NAMALWA (cell line): ENCODE measurements around the gene MPP7.

Source experiments
- DNase-seq: peaks from one replicate; pipeline ENCODE4 v3.0.0-alpha.2; 2015; ENCODE audit warnings: low spot score

The MPP7 gene

DNA sequence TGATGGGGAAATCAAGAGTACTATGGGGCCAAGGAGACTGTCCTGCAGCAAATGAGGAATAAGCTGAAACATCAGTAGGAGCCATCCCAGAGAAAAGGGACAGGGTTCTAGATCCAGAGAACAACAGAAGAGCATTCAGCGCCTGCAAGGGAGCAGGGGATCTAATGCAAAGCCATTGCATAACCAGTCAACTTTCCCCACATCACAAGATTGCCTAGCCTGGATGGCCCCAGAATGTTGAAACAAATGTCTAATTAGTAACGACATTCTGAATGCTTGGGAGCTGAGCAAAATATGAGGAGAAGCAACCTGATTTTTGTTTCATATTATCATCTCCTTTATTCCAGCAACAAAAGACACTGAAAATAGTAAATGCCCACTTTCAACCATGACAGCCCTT lies 2.7 kb upstream of the MPP7 start:
- DNase-seq = no peak

GRCh38 chr10:28304032-28304571 lies 1.2 kb upstream of the MPP7 start:
- DNase-seq = no peak

- DNase-seq = no peak
Observed at GRCh38 chr10:28302012-28302637, 739 bp downstream of the MPP7 start.

DNA sequence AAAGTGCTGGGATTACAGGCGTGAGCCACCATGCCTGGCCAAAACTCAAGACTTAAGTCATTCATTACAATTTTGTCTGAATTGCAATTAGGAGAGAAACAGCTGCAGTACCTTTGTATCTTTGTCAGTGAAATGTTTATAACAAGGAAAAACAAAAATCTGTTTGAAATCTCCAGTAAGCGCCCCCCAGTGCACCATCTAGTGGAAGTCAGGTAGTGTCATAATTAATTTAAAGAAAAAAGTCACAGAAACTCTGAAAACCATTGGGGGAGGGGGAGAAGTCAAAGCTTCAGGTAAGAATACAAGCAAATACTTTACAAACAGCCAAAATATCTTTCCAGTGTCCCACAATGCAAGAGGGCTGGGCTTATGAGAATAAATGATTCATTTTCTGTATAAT lies 2.8 kb downstream of the MPP7 start:
- peak; percentile 33 for DNase-seq

DNA sequence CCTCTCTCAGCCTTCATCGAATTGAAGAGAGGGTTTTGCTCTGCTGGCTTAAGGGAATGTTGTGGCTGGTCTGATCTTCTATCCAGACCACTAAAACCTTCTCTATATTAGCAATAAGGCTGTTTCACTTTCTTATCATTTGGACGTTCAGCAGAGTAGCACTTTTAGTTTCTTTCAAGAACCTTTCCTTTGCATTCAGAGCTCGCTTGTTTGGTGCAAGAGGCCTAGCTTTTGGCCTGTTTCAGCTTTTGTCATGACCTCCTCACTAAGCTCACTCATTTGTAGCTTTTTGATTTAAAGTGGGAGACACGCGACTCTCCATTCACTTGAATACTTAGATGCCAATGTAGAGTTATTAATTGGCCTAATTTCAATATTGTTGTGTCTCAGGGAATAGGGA lies 3.9 kb downstream of the MPP7 start:
- DNase-seq = no peak

DNA sequence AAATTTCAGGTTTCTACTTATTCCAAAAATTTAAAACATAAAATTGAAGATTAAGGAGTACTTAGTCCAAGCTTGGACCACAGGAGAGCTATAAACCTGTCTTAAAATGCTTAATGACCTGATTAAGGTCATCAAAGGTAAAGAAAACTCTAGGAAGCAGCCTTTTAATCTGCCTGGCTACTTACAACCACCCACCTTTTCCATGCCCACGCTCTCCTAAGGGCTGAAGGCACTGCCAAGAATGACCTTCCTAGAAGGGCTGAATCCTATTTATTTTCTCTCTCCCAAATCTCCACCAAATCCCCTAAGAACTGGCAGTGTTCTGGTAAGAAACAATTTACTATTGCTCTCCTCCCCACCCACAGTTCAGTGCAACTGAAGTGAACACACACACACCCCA lies 6.8 kb downstream of the MPP7 start:
- DNase-seq = no peak

GRCh38 chr10:28295336-28295735 lies 7.5 kb downstream of the MPP7 start:
- no peak for DNase-seq

DNA sequence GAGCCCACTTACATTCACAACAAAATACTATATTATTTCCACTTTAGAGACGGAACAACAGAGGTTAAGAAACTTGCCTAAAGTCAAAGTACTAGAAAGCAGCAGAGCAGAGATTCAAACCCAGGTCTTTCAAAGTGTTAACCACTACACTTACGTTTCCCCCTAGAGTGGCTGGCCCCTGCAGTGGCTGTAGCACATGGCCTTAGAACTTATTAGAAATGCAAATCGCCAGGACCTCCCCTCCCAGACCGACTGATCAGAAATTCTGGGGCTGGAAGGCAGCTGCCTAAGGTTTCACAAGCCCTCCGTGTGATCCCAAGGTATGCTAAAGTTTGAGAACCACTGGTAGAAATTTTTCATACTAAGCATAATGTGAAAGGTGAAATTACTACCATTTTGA lies 8.1 kb downstream of the MPP7 start:
- DNase-seq = no peak

DNA sequence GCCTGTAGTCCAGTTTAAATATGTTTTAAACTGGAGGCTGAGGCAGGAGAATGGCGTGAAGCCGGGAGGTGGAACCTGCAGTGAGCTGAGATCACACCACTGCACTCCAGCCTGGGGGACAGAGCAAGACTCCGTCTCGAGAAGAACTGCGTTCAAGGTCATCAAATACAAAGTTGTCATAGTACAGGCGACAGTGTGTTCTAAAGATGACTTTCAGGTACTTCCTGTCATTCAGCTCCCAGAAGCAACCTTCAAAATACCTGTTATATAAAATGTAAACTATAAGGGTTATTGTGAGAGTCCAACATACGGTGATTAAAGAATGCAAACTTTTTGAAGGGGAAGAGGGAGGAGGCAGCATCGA lies 8.7 kb downstream of the MPP7 start:
- DNase-seq = no peak

DNA sequence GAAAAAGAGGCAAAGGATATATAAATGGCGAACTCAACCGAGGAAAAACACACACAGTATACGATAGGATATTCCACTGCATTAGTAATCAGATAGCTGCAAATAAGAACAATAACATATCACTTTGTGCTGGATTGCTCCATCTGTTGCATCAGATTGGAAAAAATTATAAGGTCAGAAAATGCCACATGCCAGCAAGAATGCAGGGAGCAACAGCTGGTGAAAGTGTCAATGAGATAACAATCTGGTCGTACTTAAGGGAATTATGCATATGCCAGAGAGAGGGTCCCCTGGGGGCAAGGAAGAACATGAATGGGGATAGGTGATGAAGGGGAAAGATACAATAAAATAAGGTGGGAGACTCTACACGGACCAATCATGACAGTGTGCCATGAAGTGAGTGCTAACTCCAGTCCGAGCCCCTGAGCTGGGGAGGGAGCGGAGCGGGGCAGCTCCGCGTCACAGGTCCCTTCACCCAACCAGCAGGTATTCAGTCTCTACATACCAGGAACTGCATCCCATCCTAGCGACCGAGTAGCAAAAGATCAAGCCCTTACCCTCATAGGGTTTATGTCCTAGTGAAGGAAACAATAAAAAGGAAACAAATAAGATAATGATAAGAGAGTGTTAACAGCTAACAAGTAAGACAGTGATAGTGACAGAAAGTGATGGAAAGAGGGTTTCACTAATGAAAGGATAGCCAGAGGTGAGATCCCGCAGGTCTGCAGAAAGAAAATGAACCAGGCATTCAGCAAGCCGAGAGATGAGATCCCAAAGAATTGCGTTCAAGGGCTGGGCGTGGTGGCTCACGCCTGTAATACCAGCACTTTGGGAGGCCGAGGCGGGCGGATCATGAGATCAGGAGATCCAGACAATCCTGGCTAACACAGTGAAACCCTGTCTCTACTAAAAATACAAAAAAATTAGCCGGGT lies 9.4 kb downstream of the MPP7 start:
- no peak for DNase-seq

DNA sequence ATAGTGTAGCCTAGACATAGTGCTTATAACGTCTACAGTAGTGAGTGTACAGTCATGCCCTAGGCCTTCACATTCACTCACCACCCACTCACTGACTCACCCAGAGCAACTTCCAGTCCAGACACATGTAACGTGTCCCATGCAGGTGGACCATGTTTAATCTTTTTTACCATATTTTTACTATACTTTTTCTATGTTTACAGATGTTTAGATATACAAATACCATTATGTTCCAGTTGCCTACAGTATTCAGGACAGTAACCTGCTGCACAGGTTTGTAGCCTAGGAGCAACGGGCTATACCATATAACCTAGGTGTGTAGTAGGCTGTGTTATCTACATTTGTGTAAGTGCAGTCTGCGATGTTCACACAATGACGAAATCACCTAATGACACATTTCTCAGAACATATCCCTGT lies 11.0 kb downstream of the MPP7 start:
- no peak for DNase-seq

- no peak for DNase-seq
Observed at GRCh38 chr10:28285816-28286215, 17.0 kb downstream of the MPP7 start.

GRCh38 chr10:28284126-28284525 lies 18.7 kb downstream of the MPP7 start:
- DNase-seq = no peak

DNA sequence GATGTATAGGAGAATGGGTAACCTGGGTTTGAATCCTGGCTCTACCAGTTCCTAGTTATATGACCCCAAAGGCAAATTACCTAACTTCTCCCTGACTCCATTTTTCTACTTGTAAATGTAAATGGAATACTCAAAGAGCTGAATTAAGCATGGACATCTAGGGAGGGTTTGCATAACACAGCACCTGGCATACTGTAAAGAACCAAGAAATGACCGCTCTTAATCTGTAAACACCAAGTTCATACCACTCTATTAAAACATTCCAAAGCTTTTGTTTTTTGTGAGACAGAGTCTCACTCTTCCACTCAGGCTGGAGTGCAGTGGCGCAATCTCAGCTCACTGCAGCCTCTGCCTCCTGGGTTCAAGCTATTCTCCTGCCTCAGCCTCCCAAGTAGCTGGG lies 19.6 kb downstream of the MPP7 start:
- DNase-seq = no peak

DNA sequence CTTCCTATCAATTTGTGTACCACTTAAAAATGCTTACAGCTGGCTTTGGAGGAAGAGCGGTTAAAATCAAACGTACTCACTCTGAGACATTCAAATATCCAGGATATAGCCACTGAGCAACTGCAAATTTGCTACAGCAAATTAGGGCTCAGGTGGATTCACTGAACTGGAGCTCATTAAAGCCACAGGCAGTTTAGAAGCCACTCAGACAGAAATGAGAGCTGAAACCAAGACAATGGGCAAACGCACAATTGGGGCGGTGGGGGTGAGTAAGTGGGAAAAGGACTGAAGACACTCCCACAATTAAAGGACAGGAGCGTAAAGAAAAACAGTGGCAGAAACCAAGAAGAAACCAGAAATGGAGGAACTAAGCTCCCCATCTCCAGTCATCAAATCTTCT lies 20.5 kb downstream of the MPP7 start:
- DNase-seq = no peak

- no peak for DNase-seq
Observed at GRCh38 chr10:28281726-28282315, 21.0 kb downstream of the MPP7 start.

DNA sequence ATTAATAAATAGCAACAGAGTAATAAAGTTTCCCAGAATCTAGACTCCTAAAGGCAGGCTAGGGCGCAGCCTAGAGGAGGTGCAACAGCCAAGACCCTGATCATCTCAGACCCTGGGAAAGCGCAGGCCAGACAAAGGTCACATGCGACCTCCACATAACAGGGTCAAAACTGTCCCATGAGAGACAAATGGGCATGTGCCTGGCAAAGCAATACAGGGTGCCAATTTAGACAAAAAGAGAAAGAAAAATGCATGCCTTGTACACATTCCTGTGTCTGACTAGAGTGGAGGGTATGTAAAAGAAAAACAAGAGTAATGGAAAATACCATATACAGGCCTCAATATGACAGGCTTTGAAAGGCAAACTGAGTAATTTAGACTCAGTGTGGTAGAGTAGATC lies 22.2 kb downstream of the MPP7 start:
- DNase-seq = no peak

DNA sequence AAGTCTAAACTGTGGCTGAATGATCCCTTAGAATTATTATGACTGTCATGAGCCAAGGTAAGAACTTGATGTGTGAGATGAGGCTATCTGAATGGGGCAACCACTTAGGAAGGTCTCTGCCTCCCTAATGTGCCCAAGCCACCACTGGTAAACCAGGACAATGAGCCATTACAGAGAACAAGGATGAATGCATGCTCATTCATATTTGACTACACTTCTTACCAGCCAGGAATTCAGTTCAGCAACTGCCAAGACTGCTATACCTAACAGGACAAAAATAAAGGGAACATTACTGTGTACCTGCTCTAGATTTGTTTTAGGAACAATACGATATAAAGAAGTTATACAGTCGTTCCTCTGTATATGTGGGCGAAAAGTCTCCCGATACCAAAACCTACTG lies 23.0 kb downstream of the MPP7 start:
- DNase-seq = no peak

DNA sequence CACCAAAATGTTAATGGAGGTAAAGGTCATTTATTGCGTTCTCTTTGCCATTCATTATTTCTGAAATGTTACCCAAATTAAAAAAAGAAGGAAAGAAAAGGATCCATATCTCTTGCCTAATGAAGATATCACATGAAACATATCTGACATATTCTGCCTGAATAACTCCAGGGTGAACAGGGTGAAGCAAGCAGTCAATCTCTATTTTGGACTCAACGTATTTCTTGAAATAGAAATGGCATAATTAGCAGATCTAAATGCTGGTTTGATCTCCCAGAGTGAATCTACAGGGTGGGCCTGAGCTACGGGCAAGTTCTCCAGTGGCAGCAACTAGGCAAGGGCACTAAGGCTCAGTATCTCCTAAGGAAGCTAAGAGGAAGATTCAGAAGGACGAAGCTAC lies 24.0 kb downstream of the MPP7 start:
- DNase-seq = no peak

DNA sequence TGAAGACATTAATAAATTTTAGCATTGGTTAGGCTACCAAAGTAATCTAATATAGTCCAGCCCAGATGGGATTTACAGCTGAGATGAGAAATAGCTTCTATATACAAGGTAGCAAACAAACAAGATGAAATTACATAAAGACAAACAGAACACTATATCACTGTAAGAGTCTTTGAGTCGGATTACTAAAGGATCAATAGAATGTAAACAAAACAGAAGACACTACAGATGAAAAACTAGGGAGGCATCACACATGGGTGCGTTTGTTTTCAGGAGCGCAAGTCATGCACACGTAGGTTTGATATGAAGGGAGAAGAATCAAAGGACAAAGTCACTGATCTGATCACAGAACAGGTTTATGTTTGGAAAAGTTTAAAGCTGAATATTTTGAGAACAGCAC lies 26.5 kb downstream of the MPP7 start:
- DNase-seq = no peak

DNA sequence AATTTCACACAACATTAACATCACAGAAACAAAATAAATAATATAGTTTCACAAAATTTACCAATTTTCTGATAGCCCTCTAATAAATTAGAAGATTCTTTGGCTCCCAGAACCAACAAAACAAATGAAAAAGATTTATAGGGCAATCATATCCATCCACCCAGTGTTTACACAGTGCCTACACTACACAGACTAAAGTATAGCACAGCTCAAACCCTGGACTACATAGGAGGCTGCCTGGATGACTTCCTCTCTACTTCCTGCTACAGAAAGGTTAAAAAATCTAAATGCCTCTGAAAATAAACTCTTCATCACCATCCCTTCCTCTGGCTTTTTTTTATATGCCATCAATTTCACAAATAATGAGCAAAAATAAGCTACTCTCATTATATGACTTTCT lies 28.4 kb downstream of the MPP7 start:
- no peak for DNase-seq

DNA sequence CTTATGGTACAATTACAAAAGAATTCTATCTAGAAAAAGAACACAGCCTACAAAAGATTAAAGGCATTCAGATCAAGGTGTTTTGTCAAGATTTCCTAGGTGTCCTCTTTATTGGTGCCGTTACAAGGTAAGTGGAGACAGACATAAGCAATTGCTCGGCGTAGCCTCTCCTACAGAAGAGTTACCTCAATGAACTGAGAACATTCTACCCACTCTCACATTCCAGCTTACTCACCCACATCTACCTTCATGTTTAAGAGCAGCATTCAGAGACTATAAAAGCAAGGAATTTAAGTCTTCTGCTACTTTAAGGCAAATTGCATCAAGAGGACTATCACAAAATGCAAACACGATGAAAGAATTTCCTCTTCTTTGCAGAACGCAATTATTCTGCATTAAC lies 29.5 kb downstream of the MPP7 start:
- DNase-seq = no peak

- no peak for DNase-seq
Observed at GRCh38 chr10:28269842-28270456, 32.9 kb downstream of the MPP7 start.
